Gastrocnemius medialis (tissue), 4 donors: ENCODE measurements around the gene CHST3.

Experiments
- CTCF ChIP-seq, 5 experiments: fragments of 450-650 bp in 3 of 5; fragments of 200-600 bp in 2 of 5; sonication (generic) in 2 of 5; IDR thresholded peaks in 4 of 5; conservative IDR thresholded peaks in 1 of 5; 1 replicate in 4 of 5; 2 replicates in 1 of 5; pipeline ENCODE4 v1.5.1; 2016 to 2019; ENCODE audit warnings: antibody characterized with exemption in 5 of 5, mild to moderate bottlenecking in 3 of 5, moderate library complexity in 3 of 5
- POLR2A ChIP-seq, 2 donors: fragments of 450-650 bp; IDR thresholded peaks; one replicate each; pipeline ENCODE4 v1.6.1; 2017; ENCODE audit warnings: antibody characterized with exemption in 2 of 2, mild to moderate bottlenecking in 2 of 2, moderate library complexity in 2 of 2

GRCh38 chr10:71989661-71990454, 25.7 kb downstream of the CHST3 start:
- TF ChIP-seq CTCF (IDR thresholded peaks at IDR 0.05 in 4 of 5, conservative IDR thresholded peaks at IDR 0.05 in 1 of 5) (no peak), POLR2A (IDR thresholded peaks at IDR 0.05) (no peak)
